T-helper 1 cell treated with Interleukin-12 subunit alpha and Interleukin-12 subunit beta and Interleukin-4 antibody, amounts not matched to agents 30 μg/mL and 1 μg/mL, for 36 hours (primary cell): ENCODE measurements around the gene ATXN10.

Source experiments
- H3K27ac Mint-ChIP-seq: one replicate; pipeline ENCODE4 v1.8.0; 2021; ENCODE audit warnings: mild to moderate bottlenecking, mixed read lengths
- H3K27me3 Mint-ChIP-seq: one replicate; pipeline ENCODE4 v1.8.0; 2021; ENCODE audit warnings: low read depth, mixed read lengths
- H3K36me3 Mint-ChIP-seq: one replicate; pipeline ENCODE4 v1.8.0; 2021; ENCODE audit warnings: low read depth, mixed read lengths
- H3K4me1 Mint-ChIP-seq: one replicate; pipeline ENCODE4 v1.8.0; 2021; ENCODE audit warnings: low read depth, mixed read lengths
- H3K4me3 Mint-ChIP-seq: one replicate; pipeline ENCODE4 v1.8.0; 2021; ENCODE audit warnings: mild to moderate bottlenecking, moderate library complexity, mixed read lengths
- H3K9me3 Mint-ChIP-seq: one replicate; pipeline ENCODE4 v1.8.0; 2021; ENCODE audit warnings: mixed read lengths

Gene ATXN10

DNA sequence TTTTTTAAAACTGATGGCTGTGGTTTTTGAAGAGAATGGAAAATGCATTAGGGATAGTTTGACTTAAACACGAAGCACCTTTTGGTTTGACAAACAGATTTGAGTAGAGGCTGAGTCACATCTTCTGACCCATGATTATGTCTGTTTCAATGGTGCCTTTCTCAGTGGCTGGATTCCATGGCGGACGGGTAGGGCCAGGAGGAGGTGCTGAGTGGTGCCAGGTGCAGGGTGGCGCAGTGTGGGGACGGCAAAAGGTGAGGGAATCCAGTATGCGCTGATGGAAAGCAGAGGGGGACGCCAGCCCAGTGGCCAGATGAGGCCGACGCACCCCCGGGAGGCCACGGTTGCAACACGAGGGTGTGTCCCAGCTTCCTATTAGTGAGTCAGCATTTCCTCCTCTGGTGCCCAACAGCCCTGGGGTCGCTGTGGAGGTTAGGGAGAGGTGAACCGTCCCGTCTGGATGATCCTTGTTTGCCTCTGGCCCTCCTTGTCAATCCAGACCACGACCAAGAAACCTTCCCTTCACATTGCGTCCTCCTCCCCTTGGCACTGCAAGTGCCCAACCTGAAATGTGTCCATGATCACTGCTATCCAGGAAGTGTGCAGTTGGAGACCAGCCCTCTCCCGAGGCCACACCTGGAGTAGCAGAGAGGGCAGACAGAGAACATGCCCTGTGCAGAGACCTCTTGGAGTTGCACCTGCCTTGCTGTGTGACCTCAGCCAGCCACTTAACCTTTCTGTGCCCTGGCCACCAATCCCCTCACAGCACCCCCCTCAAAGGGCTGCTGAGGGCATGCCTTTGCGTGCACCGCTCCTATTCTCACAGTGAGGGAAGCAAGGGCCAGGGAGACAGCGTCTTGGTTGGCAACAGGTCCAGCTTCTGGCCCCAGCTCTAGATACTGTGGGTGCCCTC, 32.5 kb upstream of the ATXN10 start:
- Mint-ChIP-seq H3K27me3 (peaks cover 45% of the 10 kb centered on the region), H3K27ac (peak overlapping the region; percentile 68), H3K4me1 (peaks cover 20% of the 10 kb centered on the region), H3K9me3 (no peaks in the 10 kb centered on the region), H3K4me3 (no peak overlapping the region), H3K36me3 (no peaks in the 10 kb centered on the region)

DNA sequence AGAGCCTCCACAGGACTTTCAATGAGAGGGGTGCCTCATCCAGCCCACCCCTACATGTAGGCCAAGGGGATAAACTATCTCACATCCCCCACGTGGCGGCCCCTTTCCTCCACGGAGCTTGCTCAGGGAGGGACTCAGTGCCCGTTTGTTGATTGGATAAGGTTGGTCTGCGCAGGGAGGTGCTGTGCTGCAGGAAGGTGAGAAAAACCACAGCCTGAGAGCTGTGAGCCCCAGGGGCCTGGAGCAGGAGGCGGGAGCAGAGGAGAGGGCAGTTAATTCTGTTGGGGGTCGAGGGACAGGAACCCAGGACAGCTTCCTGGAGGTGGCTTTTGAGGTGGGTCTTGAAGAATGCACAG, 31.9 kb upstream of the ATXN10 start:
- Mint-ChIP-seq H3K27ac (peak overlapping the region; percentile 75), H3K9me3 (no peaks in the 10 kb centered on the region), H3K4me3 (no peak overlapping the region), H3K27me3 (peaks cover 51% of the 10 kb centered on the region), H3K36me3 (no peaks in the 10 kb centered on the region), H3K4me1 (peaks cover 20% of the 10 kb centered on the region)

DNA sequence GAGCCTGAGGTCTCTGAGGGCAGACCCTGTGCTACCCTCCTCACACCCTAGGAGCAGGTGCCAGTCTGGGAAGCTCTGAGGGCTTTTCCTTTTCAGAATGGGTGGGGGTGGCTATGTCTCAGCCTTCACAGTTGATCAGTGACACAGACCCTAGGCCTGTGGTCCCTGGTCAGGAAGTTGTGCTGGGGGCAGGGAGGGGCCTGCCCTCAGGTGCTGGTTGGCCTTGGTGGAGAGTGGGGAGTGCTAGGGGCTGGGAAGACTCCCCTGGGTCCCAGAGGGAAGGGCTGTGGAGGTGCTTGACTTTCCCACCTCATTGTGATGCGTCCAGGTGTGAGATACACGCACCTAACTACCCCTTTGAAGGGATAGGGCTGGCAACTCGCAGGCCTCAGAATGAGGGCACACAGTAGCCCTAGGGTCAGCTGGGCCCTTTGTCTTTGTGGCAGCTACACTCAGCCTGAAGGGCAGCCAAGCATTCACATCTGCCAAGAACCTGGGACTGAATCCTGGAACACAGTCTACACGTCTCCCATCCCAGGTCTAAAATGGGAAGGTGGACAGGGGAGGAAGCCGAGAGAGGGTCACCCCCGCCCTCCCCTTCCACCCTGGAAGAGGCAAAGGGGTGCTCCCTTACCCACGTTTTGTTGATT, 31.2 kb upstream of the ATXN10 start:
- Mint-ChIP-seq H3K4me1 (peaks cover 20% of the 10 kb centered on the region), H3K4me3 (no peak overlapping the region), H3K36me3 (no peaks in the 10 kb centered on the region), H3K27ac (no peak overlapping the region), H3K9me3 (no peaks in the 10 kb centered on the region), H3K27me3 (peaks cover 52% of the 10 kb centered on the region)

DNA sequence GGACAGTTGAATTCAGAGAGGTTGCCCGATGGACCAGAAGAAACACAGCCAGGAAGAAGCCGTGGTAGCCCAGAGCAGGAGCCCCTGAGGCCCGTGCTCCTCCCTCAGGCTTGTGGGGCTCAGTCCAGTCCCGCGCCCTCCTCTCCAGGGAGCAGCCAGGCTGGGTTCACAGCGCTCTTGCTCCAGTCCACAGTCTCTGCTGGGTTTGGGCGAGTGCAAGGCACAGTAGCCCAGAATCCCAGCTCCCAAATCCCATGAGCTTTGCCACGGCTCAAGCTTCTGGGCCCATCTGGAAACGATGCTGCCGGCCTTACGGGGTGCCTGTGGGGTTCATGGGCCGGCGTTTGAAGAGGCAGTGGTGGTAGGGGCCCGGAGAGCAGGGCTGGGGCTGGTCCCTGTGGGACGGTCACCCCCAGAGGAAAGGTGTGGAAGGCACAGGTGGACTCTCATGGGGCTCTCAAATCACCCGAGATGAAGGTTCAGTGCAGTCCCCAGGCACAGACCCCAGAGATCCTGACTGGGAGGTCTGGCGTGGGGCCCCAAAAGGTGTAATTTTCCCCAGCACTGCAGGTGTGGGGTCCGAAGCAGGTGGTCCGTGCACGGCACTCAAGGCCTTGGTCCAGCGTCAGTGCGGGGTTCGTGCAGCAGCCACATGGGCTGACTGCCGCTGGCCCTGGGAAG, 30.6 kb upstream of the ATXN10 start:
- Mint-ChIP-seq H3K27ac (no peak overlapping the region), H3K4me1 (peaks cover 23% of the 10 kb centered on the region), H3K9me3 (no peaks in the 10 kb centered on the region), H3K4me3 (no peak overlapping the region), H3K27me3 (peaks cover 50% of the 10 kb centered on the region), H3K36me3 (no peaks in the 10 kb centered on the region)

DNA sequence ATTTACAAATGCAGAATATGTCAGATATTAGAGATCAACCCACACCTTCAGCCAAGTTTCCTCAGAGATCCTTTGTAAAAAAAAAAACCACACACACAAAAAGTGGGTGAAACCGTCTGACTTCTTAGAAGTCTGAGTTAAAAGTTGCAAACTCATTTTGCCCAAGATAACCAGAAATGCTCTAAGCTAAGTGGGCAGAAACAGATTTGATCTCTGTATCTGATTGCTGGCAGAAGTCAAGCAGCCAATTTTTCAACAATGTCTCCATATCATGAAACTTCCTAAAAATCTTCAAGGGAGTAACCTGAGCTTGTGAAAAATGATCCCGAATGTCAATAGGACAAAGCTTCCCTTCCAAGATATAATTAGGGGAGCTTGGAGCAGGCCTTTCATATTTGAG, 28.6 kb upstream of the ATXN10 start:
- no peak overlapping the region for H3K4me3 Mint-ChIP-seq
- no peaks in the 10 kb centered on the region for H3K36me3 Mint-ChIP-seq
- H3K4me1 Mint-ChIP-seq: peaks cover 23% of the 10 kb centered on the region
- no peaks in the 10 kb centered on the region for H3K9me3 Mint-ChIP-seq
- H3K27me3 Mint-ChIP-seq: peaks cover 45% of the 10 kb centered on the region
- no peak overlapping the region for H3K27ac Mint-ChIP-seq

DNA sequence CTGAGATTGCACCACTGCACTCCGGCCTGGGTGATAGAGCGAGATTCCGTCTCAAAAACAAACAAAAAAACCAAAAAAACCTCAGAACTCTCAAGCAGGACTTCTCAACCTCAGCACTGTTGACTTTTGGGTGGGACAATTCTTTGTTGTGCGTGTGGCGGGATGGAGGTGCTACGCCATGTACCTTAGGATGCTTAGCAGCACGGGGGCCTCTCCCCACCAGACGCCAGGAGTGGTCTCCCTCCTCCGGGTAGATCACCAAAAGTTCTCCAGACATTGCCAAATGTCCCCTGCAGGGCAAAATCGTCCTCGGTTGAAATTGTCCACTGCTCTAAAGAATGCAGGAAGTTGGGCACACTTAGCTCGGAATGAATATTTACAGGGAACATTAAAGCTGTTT, 26.9 kb upstream of the ATXN10 start:
- no peaks in the 10 kb centered on the region for H3K9me3 Mint-ChIP-seq
- H3K27me3 Mint-ChIP-seq: peaks cover 45% of the 10 kb centered on the region
- peaks cover 12% of the 10 kb centered on the region for H3K4me1 Mint-ChIP-seq
- no peak overlapping the region for H3K4me3 Mint-ChIP-seq
- H3K27ac Mint-ChIP-seq: no peak overlapping the region
- H3K36me3 Mint-ChIP-seq: no peaks in the 10 kb centered on the region

DNA sequence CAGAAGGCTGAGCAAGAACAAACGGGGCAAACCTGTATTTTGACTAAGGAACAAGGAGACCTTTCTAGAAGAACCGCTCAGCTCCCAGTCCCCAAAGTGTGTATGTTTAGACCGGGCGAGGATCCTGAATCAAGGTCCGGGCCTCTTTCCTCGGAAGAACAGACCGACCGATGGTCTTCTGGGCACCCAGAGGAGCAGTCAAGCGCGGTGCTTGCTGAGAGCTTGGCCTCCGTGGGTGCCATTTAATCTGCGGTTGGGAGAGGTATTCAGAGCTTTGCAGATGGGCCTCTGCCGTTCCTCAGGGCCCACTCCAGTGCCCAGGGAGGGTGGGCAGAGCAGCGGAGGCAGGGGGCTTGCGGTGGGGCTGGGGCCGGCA, 26.5 kb upstream of the ATXN10 start:
- Mint-ChIP-seq H3K27me3 (peaks cover 43% of the 10 kb centered on the region), H3K27ac (no peak overlapping the region)

DNA sequence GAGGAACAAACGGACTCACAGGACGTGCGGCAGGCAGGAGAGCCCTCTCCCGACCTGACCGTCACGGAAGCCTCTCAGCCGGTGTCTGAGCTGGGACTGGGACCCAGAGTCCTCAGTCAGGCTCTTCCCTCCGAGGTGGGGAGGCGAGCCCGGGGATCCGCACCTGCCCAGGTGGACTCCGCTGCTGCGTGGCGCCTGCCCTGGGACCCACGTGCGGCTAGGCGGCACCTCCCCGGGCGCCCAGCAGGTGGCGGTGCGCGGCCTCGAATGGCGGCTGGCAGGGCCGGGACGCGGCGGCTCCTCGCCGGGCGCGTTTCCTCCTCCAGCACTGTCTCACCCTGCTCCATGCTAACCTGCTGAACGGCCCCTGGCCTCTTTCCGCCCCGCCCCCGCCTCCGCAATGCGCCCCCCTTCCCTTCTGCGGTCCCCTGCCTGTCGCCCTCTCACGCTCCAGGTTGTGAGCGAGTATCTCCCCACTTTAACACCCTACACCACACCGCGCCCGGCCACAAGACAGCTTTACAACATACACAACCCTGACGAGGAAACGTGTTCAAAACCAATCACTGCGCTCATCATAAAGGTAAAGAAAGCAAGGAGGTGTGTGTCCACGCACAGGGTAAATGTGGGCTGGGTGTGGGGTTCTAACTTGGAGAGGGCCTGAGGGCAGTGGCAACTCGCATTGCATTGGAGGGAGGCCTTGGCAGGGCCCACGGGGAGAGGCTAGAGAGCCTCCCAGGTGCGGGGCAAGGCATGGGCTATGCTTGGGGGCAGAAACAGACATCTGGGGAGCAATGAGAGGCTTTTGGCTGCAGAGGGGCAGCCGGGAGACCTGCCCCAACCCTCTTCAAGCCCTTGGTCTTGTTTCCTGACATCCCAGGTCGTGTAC, 25.9 kb upstream of the ATXN10 start:
- peak overlapping the region; percentile 39 for H3K4me3 Mint-ChIP-seq
- H3K27ac Mint-ChIP-seq: no peak overlapping the region
- H3K4me1 Mint-ChIP-seq: peaks cover 7% of the 10 kb centered on the region
- H3K36me3 Mint-ChIP-seq: no peaks in the 10 kb centered on the region
- H3K27me3 Mint-ChIP-seq: peaks cover 39% of the 10 kb centered on the region
- H3K9me3 Mint-ChIP-seq: no peaks in the 10 kb centered on the region

More for the DNA sequence above, 26.5 kb upstream of the ATXN10 start:
- Mint-ChIP-seq H3K4me3 (no peak overlapping the region), H3K9me3 (no peaks in the 10 kb centered on the region), H3K4me1 (peaks cover 9% of the 10 kb centered on the region), H3K36me3 (no peaks in the 10 kb centered on the region)

DNA sequence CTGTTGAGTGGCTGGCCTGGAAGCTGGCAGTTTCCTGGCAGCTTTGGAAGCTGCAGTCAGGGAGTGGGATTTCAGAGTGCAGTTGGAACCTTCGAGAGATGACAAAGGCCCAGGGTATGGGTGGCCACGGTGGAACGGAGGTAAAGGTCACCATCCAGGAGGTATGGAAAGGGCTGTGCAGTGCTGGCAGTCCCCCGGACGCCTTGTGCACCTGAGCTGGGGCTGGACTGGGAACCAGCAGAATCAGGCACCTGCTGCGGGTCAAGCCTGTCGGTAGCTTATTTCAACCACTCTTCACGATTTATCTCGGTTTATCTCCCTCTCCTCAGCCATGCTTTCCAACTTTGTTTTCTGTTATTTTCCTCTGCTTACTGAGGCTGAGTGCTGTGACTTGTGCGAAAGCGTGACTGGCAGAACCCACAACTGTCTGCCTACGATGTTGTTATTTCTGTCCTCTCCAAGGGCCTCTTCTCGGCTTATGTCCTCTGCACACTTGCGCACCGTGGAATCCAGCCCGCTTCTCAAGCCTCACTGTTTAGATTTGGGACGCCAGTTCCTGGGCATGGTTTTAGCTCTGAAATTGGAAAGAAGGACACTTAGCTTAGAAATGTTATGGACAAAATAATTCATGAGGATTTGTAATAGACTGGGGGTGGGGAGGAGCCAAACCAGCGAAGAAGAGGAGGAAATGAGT, 24.0 kb upstream of the ATXN10 start:
- H3K4me1 Mint-ChIP-seq: peaks cover 6% of the 10 kb centered on the region
- no peak overlapping the region for H3K4me3 Mint-ChIP-seq
- no peaks in the 10 kb centered on the region for H3K9me3 Mint-ChIP-seq
- H3K27me3 Mint-ChIP-seq: peaks cover 31% of the 10 kb centered on the region
- no peak overlapping the region for H3K27ac Mint-ChIP-seq
- no peaks in the 10 kb centered on the region for H3K36me3 Mint-ChIP-seq

DNA sequence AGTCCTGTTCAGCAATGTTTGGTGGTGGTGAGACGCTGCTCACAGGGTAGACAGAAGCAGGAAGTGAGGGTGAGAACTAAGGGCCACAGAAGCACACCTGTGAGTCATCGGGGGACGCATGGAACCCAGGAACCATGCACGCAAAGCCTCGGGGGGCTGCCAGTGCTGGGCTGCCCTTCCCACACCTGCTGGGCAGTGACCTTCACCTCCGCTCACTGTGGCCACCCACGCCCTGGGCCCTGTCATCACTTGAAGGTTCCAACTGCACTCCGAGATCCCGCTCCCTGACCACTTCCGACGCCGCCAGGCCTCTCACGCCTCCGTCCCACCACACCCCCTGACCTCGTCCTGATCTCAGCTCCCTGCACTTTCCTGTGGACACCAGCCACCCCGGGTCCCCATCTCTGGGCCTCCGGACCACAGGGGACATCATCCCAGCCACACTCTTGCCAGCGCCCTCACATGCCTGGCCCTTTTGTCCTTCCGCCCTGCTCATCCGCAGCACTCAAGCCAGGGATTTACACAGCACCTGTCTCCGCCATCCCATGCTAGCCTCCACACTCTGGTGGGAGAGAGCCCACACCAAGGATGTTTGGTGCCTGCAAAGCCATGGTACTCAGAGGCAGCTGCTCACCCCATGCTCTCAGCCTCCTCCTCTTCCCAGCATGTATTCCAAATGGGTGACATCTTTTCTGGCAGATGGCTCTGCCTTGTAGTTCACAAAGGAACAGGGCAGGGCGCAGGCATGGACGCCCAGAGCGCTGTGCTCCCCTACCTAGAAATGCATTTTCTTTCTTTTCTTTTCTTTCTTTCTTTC, 23.1 kb upstream of the ATXN10 start:
- Mint-ChIP-seq H3K4me3 (no peak overlapping the region), H3K27me3 (peaks cover 25% of the 10 kb centered on the region), H3K9me3 (no peaks in the 10 kb centered on the region), H3K27ac (no peak overlapping the region), H3K4me1 (peaks cover 4% of the 10 kb centered on the region), H3K36me3 (no peaks in the 10 kb centered on the region)

DNA sequence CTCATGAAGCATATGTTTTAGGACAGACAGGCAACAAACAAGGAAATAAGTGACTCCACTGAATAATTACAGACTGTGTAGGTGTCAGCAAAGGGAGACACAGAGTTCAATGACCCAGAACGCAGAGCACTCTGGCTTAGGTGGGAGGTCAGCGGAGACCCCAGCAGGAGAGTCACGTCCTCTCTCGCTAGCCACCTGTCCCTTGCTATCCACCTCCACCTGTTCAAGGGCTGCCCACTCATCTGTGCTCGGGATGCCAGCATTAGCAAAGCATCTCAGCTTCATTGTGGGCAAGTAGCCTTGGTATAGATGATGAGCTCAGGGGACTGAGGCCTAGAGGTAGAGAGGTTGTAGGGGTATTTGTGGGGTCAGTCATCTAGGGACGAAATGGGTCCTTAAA, 21.8 kb upstream of the ATXN10 start:
- peaks cover 24% of the 10 kb centered on the region for H3K27me3 Mint-ChIP-seq
- H3K36me3 Mint-ChIP-seq: no peaks in the 10 kb centered on the region
- no peak overlapping the region for H3K27ac Mint-ChIP-seq
- H3K4me3 Mint-ChIP-seq: no peak overlapping the region
- peaks cover 4% of the 10 kb centered on the region for H3K4me1 Mint-ChIP-seq
- H3K9me3 Mint-ChIP-seq: no peaks in the 10 kb centered on the region

DNA sequence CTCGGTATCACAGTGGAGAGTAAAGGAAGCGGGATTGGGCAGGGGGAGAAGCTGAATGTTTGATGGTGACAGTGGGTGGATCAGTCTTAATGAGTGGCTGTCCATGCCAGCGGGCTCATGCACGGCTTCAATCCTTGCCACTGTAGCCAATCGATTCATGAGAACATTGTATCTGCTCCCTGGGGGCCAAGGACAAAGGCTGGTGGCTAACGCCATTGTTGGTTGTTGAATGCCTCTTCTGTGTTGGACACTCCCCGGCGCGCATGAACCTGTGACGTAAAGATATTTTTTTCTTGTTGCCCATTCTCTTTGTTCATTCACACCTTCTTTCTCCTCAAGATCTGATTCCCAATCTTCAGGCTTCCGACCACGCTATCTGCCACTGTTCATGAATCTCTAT, 20.9 kb upstream of the ATXN10 start:
- H3K27ac Mint-ChIP-seq: no peak overlapping the region
- peaks cover 20% of the 10 kb centered on the region for H3K27me3 Mint-ChIP-seq
- no peaks in the 10 kb centered on the region for H3K9me3 Mint-ChIP-seq
- H3K36me3 Mint-ChIP-seq: no peaks in the 10 kb centered on the region
- no peak overlapping the region for H3K4me3 Mint-ChIP-seq
- H3K4me1 Mint-ChIP-seq: peaks cover 4% of the 10 kb centered on the region

DNA sequence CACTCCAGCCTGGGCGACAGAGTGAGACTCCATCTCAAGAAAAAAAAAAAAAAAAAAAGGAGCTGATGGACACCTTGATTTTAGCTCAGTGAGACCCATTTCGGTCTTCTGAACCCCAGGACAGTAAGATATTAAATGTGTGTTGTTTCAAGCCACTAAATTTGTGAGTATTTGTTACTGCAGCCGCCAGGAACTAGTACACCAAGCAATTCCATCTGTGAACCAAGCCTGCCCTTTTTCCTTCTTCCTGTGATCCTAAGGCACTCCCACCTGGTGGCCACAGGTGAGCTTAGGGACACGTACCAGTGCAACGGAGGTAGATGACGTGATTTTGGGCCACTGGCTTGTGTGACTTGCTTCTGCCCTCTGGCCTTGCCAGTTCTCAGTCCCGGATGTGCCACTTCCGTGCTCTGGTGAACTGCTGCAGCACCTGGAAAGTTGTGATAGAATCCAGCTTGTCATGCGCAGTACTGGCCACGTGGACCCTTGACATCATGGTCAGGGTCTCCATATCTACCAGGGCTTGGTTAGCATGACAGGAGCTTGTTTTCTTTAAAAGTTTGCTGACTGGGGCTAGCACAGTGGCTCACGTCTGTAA, 19.6 kb upstream of the ATXN10 start:
- no peaks in the 10 kb centered on the region for H3K36me3 Mint-ChIP-seq
- H3K4me1 Mint-ChIP-seq: no peaks in the 10 kb centered on the region
- no peak overlapping the region for H3K4me3 Mint-ChIP-seq
- H3K27ac Mint-ChIP-seq: no peak overlapping the region
- no peaks in the 10 kb centered on the region for H3K9me3 Mint-ChIP-seq
- H3K27me3 Mint-ChIP-seq: peaks cover 19% of the 10 kb centered on the region
